Measurements from ENCODE around the gene FAIM.

DNA sequence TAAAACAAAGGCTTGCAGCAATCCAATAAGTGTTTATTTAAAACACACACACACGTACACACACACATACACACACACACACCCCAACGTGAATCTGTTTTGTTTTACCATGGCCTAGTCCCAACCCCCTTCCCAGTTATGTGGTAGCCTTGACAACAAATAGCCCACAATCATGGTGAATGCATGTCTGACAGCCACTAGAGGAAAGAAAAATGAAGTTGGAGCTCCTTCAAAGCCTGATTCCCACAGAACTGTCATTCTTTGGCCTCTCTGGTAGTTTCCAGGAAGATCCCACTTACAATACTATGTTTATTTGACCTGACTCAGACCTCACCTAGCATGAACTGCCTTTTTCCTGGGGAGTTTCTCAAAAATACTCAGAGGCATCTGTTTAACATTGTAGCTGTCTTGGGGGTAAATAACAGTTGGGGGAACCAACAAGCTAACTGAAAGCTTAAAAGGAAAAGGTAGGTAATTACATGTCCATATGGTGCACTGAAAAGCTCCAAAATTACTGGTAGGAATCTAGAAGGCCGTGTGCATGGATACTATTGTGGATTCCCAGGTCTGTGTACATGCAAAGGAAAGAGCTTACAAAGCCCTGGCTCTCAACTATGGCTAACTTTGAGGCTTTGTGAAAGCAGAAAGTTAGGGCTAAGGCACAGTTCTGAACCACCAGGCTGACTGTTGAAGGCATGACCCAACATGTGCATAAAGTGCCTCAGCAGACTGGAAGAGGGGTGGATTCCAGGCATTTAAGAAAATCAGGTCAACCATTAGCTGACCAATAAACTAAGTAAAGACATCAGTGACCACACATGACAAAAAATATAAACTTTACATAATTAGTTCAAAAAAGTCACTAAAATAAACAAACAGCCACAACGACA lies 65.3 kb downstream of the FAIM start:
- TF ChIP-seq SUZ12 (IDR thresholded peaks at IDR 0.05; ENCODE audit: extremely low read depth, insufficient read depth, insufficient read length) (no peak), YY1 (IDR thresholded peaks at IDR 0.05; ENCODE audit: insufficient read depth, insufficient read length) (no peak), ZNF274 (IDR thresholded peaks at IDR 0.05; ENCODE audit: low read depth, low read length) (no peak)
